Large intestine (tissue), 3 donors: ENCODE results near the gene TGFBR1. TPM values are rescaled to one million over a fixed set of nuclear protein-coding genes. Genes with fewer than 3 reads are reported as not detected.

Experiments
- DNase-seq, 2 donors: peaks; one replicate each; pipeline versions ENCODE4 v3.0.0 to v3.0.0-alpha.2; 2013
- H3K27ac ChIP-seq: one replicate; pipeline ENCODE4 v1.5.1; 2013; ENCODE audit warnings: low read length
- H3K27me3 ChIP-seq: 2 replicates; pipeline ENCODE4 v1.6.1; 2013; ENCODE audit warnings: low read length; ENCODE audit not compliant: control insufficient read depth, insufficient read depth
- H3K36me3 ChIP-seq: 2 replicates; pipeline ENCODE4 v1.6.1; 2013; ENCODE audit warnings: low read length; ENCODE audit not compliant: control insufficient read depth, insufficient read depth
- H3K4me1 ChIP-seq: one replicate; pipeline ENCODE4 v1.6.1; 2013; ENCODE audit warnings: low read length; ENCODE audit not compliant: control insufficient read depth, insufficient read depth
- H3K4me3 ChIP-seq: one replicate; pipeline ENCODE4 v1.5.1; 2013; ENCODE audit warnings: low read length
- H3K9me3 ChIP-seq: one replicate; pipeline ENCODE4 v1.6.1; 2013; ENCODE audit warnings: mild to moderate bottlenecking, low read depth, low read length, moderate library complexity; ENCODE audit not compliant: control insufficient read depth
- WGBS: methylation state at CpG from one replicate; pipeline ENCODE4 v1.1.5; 2013; ENCODE audit warnings: low lambda C conversion rate; ENCODE audit not compliant: insufficient coverage; 5-methylcytosine and 5-hydroxymethylcytosine counted together
- polyA plus RNA-seq: library from polyadenylated mRNA; unstranded; fragments of 120-200 nt; gene quantifications from one replicate; pipeline ENCODE4 v1.2.1, GENCODE V29; 2013

Gene TGFBR1
- polyA plus RNA-seq, 1 donor: 28.6 TPM

- no peak for DNase-seq
- WGBS: 86% methylated on average over 1 of the region's 2 CpGs
- Histone ChIP-seq H3K9me3 (no peaks in the 10 kb centered on the region), H3K4me3 (no peak overlapping the region), H3K36me3 (peaks cover 5% of the 10 kb centered on the region), H3K4me1 (no peaks in the 10 kb centered on the region), H3K27me3 (no peaks in the 10 kb centered on the region), H3K27ac (no peak overlapping the region)
Measured at GRCh38 chr9:99133145-99133544, 28.2 kb downstream of the TGFBR1 start.

- no peak for DNase-seq
- Histone ChIP-seq H3K27ac (no peak overlapping the region), H3K27me3 (no peaks in the 10 kb centered on the region), H3K4me1 (no peaks in the 10 kb centered on the region), H3K36me3 (peaks cover 5% of the 10 kb centered on the region), H3K4me3 (no peak overlapping the region), H3K9me3 (no peaks in the 10 kb centered on the region)
Measured at GRCh38 chr9:99134893-99135341, 30.0 kb downstream of the TGFBR1 start.

- no peak overlapping the region for H3K27ac ChIP-seq
Measured at GRCh38 chr9:99135456-99135855, 30.5 kb downstream of the TGFBR1 start.

GRCh38 chr9:99137225-99137624 lies 32.3 kb downstream of the TGFBR1 start:
- Histone ChIP-seq H3K4me3 (no peak overlapping the region), H3K36me3 (peaks cover 3% of the 10 kb centered on the region), H3K4me1 (no peaks in the 10 kb centered on the region), H3K9me3 (no peaks in the 10 kb centered on the region), H3K27ac (no peak overlapping the region), H3K27me3 (no peaks in the 10 kb centered on the region)
- WGBS: 91% methylated on average over 3 of the region's 3 CpGs
- DNase-seq: no peak

More at GRCh38 chr9:99135456-99135855, 30.5 kb downstream of the TGFBR1 start:
- WGBS: 80% methylated on average over 1 of the region's 4 CpGs
- peaks cover 5% of the 10 kb centered on the region for H3K36me3 ChIP-seq
- H3K4me1 ChIP-seq: no peaks in the 10 kb centered on the region
- DNase-seq: no peak
- H3K4me3 ChIP-seq: no peak overlapping the region
- H3K27me3 ChIP-seq: no peaks in the 10 kb centered on the region
- H3K9me3 ChIP-seq: no peaks in the 10 kb centered on the region

- no peaks in the 10 kb centered on the region for H3K36me3 ChIP-seq
- 76% methylated on average over 6 of the region's 7 CpGs for WGBS
- H3K4me1 ChIP-seq: no peaks in the 10 kb centered on the region
- no peak overlapping the region for H3K4me3 ChIP-seq
- H3K27me3 ChIP-seq: no peaks in the 10 kb centered on the region
- no peak for DNase-seq
- no peaks in the 10 kb centered on the region for H3K9me3 ChIP-seq
- no peak overlapping the region for H3K27ac ChIP-seq
Measured at GRCh38 chr9:99137891-99138290, 33.0 kb downstream of the TGFBR1 start.

- H3K27ac ChIP-seq: no peak overlapping the region
- H3K27me3 ChIP-seq: no peaks in the 10 kb centered on the region
- no peaks in the 10 kb centered on the region for H3K9me3 ChIP-seq
- H3K36me3 ChIP-seq: no peaks in the 10 kb centered on the region
- no peak for DNase-seq
- no peak overlapping the region for H3K4me3 ChIP-seq
- WGBS: 100% methylated on average over 1 of the region's 8 CpGs
- H3K4me1 ChIP-seq: no peaks in the 10 kb centered on the region
Measured at GRCh38 chr9:99138424-99139284, 33.7 kb downstream of the TGFBR1 start.

- WGBS: no CpG with 5 or more reads among the region's 5 CpGs
- Histone ChIP-seq H3K27me3 (no peaks in the 10 kb centered on the region), H3K4me3 (no peak overlapping the region), H3K9me3 (no peaks in the 10 kb centered on the region), H3K36me3 (peaks cover under 1% of the 10 kb centered on the region), H3K27ac (no peak overlapping the region), H3K4me1 (no peaks in the 10 kb centered on the region)
- no peak for DNase-seq
Measured at GRCh38 chr9:99139868-99140267, 35.0 kb downstream of the TGFBR1 start.

GRCh38 chr9:99140685-99141314 lies 35.9 kb downstream of the TGFBR1 start:
- Histone ChIP-seq H3K27me3 (no peaks in the 10 kb centered on the region), H3K4me1 (no peaks in the 10 kb centered on the region), H3K27ac (no peak overlapping the region), H3K4me3 (no peak overlapping the region), H3K36me3 (peaks cover 9% of the 10 kb centered on the region), H3K9me3 (no peaks in the 10 kb centered on the region)
- DNase-seq: peak; percentile 19 to 41
- WGBS: 50% methylated on average over 1 of the region's 2 CpGs

- Histone ChIP-seq H3K27ac (no peak overlapping the region), H3K27me3 (no peaks in the 10 kb centered on the region), H3K4me3 (no peak overlapping the region), H3K36me3 (peaks cover 17% of the 10 kb centered on the region), H3K4me1 (no peaks in the 10 kb centered on the region), H3K9me3 (no peaks in the 10 kb centered on the region)
- DNase-seq: peak in 1 of 2 donors; percentile 13
- WGBS: 89% methylated on average over 3 of the region's 5 CpGs
Measured at GRCh38 chr9:99141849-99142248, 36.9 kb downstream of the TGFBR1 start.

- no peaks in the 10 kb centered on the region for H3K27me3 ChIP-seq
- H3K9me3 ChIP-seq: no peaks in the 10 kb centered on the region
- H3K36me3 ChIP-seq: peaks cover 21% of the 10 kb centered on the region
- no peaks in the 10 kb centered on the region for H3K4me1 ChIP-seq
- peak in 1 of 2 donors; percentile 18 for DNase-seq
- H3K27ac ChIP-seq: no peak overlapping the region
- no peak overlapping the region for H3K4me3 ChIP-seq
- no CpG with 5 or more reads among the region's 4 CpGs for WGBS
Measured at GRCh38 chr9:99142275-99142674, 37.4 kb downstream of the TGFBR1 start.
